ENCODE data around the gene LDLRAD3. TPM values are rescaled to one million over a fixed set of nuclear protein-coding genes. Genes with fewer than 3 reads are reported as not detected.

LDLRAD3 gene
- total RNA-seq, 4 donors from 2014 or later, result 39.7 to 50.9 (median 46.0) TPM

- Histone ChIP-seq H3K4me1 (peaks cover 6% of the 10 kb centered on the region), H3K27ac (no peak overlapping the region), H3K4me3 (no peak overlapping the region), H3K27me3 (no peaks in the 10 kb centered on the region), H3K36me3 (peaks cover 11% of the 10 kb centered on the region), H3K9me3 (no peaks in the 10 kb centered on the region)
- no peak for TF ChIP-seq POLR2A (IDR thresholded peaks at IDR 0.05)
- DNase-seq (ENCODE audit: low spot score in 2 of 2), result no peak
- WGBS, result 65% methylated on average over 8 of the region's 8 CpGs
Observed at GRCh38 chr11:36228689-36229088, 284.8 kb downstream of the LDLRAD3 start.

- no peak for DNase-seq (ENCODE audit: low spot score in 2 of 2)
- 94% methylated on average over 12 of the region's 12 CpGs for whole genome bisulfite sequencing
Observed at GRCh38 chr11:36229091-36229705, 285.3 kb downstream of the LDLRAD3 start.

GRCh38 chr11:36230779-36231699 lies 287.2 kb downstream of the LDLRAD3 start:
- Histone ChIP-seq H3K36me3 (peaks cover 11% of the 10 kb centered on the region), H3K27ac (no peak overlapping the region), H3K4me1 (peaks cover 6% of the 10 kb centered on the region), H3K4me3 (no peak overlapping the region), H3K27me3 (no peaks in the 10 kb centered on the region), H3K9me3 (no peaks in the 10 kb centered on the region)
- TF ChIP-seq POLR2AphosphoS5 (IDR thresholded peaks at IDR 0.05) (no peak), EP300 (IDR thresholded peaks at IDR 0.05) (no peak), POLR2A (IDR thresholded peaks at IDR 0.05) (no peak), CTCF (IDR thresholded peaks at IDR 0.05) (no peak)
- no peak for DNase-seq (ENCODE audit: low spot score in 2 of 2)
- 52% methylated on average over 11 of the region's 11 CpGs for WGBS

More at GRCh38 chr11:36229091-36229705, 285.3 kb downstream of the LDLRAD3 start:
- Histone ChIP-seq H3K36me3 (peaks cover 11% of the 10 kb centered on the region), H3K4me3 (no peak overlapping the region), H3K9me3 (no peaks in the 10 kb centered on the region), H3K27ac (no peak overlapping the region), H3K27me3 (no peaks in the 10 kb centered on the region), H3K4me1 (peaks cover 6% of the 10 kb centered on the region)
- TF ChIP-seq EP300 (IDR thresholded peaks at IDR 0.05), result no peak
- TF ChIP-seq POLR2AphosphoS5 (IDR thresholded peaks at IDR 0.05), result no peak
- no peak for TF ChIP-seq CTCF (IDR thresholded peaks at IDR 0.05)
- no peak for TF ChIP-seq POLR2A (IDR thresholded peaks at IDR 0.05)

GRCh38 chr11:36233204-36233603 lies 289.3 kb downstream of the LDLRAD3 start:
- no peak for DNase-seq (ENCODE audit: low spot score in 2 of 2)
- H3K4me3 ChIP-seq, result no peak overlapping the region
- TF ChIP-seq POLR2AphosphoS5 (IDR thresholded peaks at IDR 0.05) (no peak), EP300 (IDR thresholded peaks at IDR 0.05) (no peak), POLR2A (IDR thresholded peaks at IDR 0.05) (no peak), CTCF (IDR thresholded peaks at IDR 0.05) (no peak)
- H3K27me3 ChIP-seq, result no peaks in the 10 kb centered on the region
- no peaks in the 10 kb centered on the region for H3K9me3 ChIP-seq
- H3K4me1 ChIP-seq, result peaks cover 6% of the 10 kb centered on the region
- 38% methylated on average over 3 of the region's 3 CpGs for WGBS
- no peak overlapping the region for H3K27ac ChIP-seq
- peaks cover 4% of the 10 kb centered on the region for H3K36me3 ChIP-seq

GRCh38 chr11:36234825-36235224 lies 291.0 kb downstream of the LDLRAD3 start:
- TF ChIP-seq POLR2AphosphoS5 (IDR thresholded peaks at IDR 0.05) (no peak), EP300 (IDR thresholded peaks at IDR 0.05) (no peak), CTCF (IDR thresholded peaks at IDR 0.05) (no peak), POLR2A (IDR thresholded peaks at IDR 0.05) (no peak)
- 100% methylated on average over 2 of the region's 2 CpGs for WGBS
- H3K27ac ChIP-seq, result no peak overlapping the region

More at GRCh38 chr11:36234825-36235224, 291.0 kb downstream of the LDLRAD3 start:
- Histone ChIP-seq H3K9me3 (no peaks in the 10 kb centered on the region), H3K4me3 (no peak overlapping the region), H3K27me3 (no peaks in the 10 kb centered on the region), H3K36me3 (no peaks in the 10 kb centered on the region), H3K4me1 (peaks cover 2% of the 10 kb centered on the region)
- no peak for DNase-seq (ENCODE audit: low spot score in 2 of 2)

All from suprapubic skin (tissue), 4 donors.